Stimulated activated CD4-positive, alpha-beta T cell treated with anti-CD3 and anti-CD28 coated beads, Interleukin-4, amount 100 ng/mL, for 4 hours (primary cell): ENCODE data around the gene PLEKHG5.

Experiments
- DNase-seq, 2 experiments: peaks; one replicate each; pipeline ENCODE4 v3.0.0-alpha.2; 2020

Gene PLEKHG5

GRCh38 chr1:6509919-6510291 is 18.4 kb upstream of the PLEKHG5 start:
- no peak for DNase-seq

- no peak for DNase-seq
These were observed 17.9 kb upstream of the PLEKHG5 start for GRCh38 chr1:6509220-6509918.

GRCh38 chr1:6508816-6509189 is 17.3 kb upstream of the PLEKHG5 start:
- DNase-seq = no peak

GRCh38 chr1:6508154-6508815 is 16.8 kb upstream of the PLEKHG5 start:
- no peak for DNase-seq

- no peak for DNase-seq
These were observed 16.0 kb upstream of the PLEKHG5 start for GRCh38 chr1:6507461-6507911.

GRCh38 chr1:6507037-6507428 is 15.6 kb upstream of the PLEKHG5 start:
- no peak for DNase-seq

GRCh38 chr1:6506210-6507036 is 15.0 kb upstream of the PLEKHG5 start:
- DNase-seq = no peak

- no peak for DNase-seq
These were observed 14.1 kb upstream of the PLEKHG5 start for GRCh38 chr1:6505367-6506209.

- no peak for DNase-seq
These were observed 13.4 kb upstream of the PLEKHG5 start for GRCh38 chr1:6504887-6505286.

GRCh38 chr1:6503884-6504602 is 12.6 kb upstream of the PLEKHG5 start:
- DNase-seq = no peak

GRCh38 chr1:6502000-6502891 is 10.8 kb upstream of the PLEKHG5 start:
- no peak for DNase-seq

GRCh38 chr1:6501279-6501813 is 9.9 kb upstream of the PLEKHG5 start:
- DNase-seq = no peak

- DNase-seq = no peak
These were observed 9.2 kb upstream of the PLEKHG5 start for GRCh38 chr1:6500544-6501278.

GRCh38 chr1:6499296-6499695 is 7.8 kb upstream of the PLEKHG5 start:
- no peak for DNase-seq

GRCh38 chr1:6498576-6499111 is 7.2 kb upstream of the PLEKHG5 start:
- no peak for DNase-seq

- DNase-seq = no peak
These were observed 6.6 kb upstream of the PLEKHG5 start for GRCh38 chr1:6497867-6498575.

GRCh38 chr1:6497215-6497866 is 5.9 kb upstream of the PLEKHG5 start:
- peak; percentile 32 to 52 for DNase-seq

GRCh38 chr1:6496890-6497214 is 5.4 kb upstream of the PLEKHG5 start:
- DNase-seq = no peak

- no peak for DNase-seq
These were observed 4.9 kb upstream of the PLEKHG5 start for GRCh38 chr1:6496365-6496721.
